H9 (cell line): Measurements from ENCODE around the gene GBP1. TPM values are rescaled to one million over a fixed set of nuclear protein-coding genes. Genes with fewer than 3 reads are reported as not detected.

Experiments
- DNase-seq: peaks from one replicate; pipeline ENCODE4 v3.0.0-alpha.2; 2017
- H2AFZ ChIP-seq: one replicate; pipeline ENCODE4 v1.6.1; 2013; ENCODE audit warnings: mild to moderate bottlenecking, low read length, control low read depth, moderate library complexity
- H2AK5ac ChIP-seq: 2 replicates; pipeline ENCODE4 v1.6.1; 2013; ENCODE audit warnings: low read length, control low read depth, mixed read lengths; ENCODE audit not compliant: insufficient read length
- H2BK120ac ChIP-seq: one replicate; pipeline ENCODE4 v1.6.1; 2013; ENCODE audit warnings: low read depth, mild to moderate bottlenecking, low read length, control low read depth, inconsistent platforms; ENCODE audit not compliant: poor library complexity, severe bottlenecking
- H2BK12ac ChIP-seq: 2 replicates; pipeline ENCODE4 v1.6.1; 2013; ENCODE audit warnings: low read length, control low read depth, mixed read lengths, low read depth; ENCODE audit not compliant: insufficient read length
- H2BK15ac ChIP-seq: 2 replicates; pipeline ENCODE4 v1.6.1; 2013; ENCODE audit warnings: low read depth, low read length, control low read depth
- H2BK20ac ChIP-seq: one replicate; pipeline ENCODE4 v1.6.1; 2013; ENCODE audit warnings: low read depth, mild to moderate bottlenecking, low read length, control low read depth, inconsistent platforms; ENCODE audit not compliant: poor library complexity, severe bottlenecking
- H2BK5ac ChIP-seq: 2 replicates; pipeline ENCODE4 v1.6.1; 2013; ENCODE audit warnings: low read length, control low read depth, mixed read lengths; ENCODE audit not compliant: insufficient read length
- H3K14ac ChIP-seq: 2 replicates; pipeline ENCODE4 v1.6.1; 2013; ENCODE audit warnings: low read length, control low read depth; ENCODE audit not compliant: insufficient read depth
- H3K18ac ChIP-seq: 2 replicates; pipeline ENCODE4 v1.6.1; 2013; ENCODE audit warnings: low read depth, mild to moderate bottlenecking, mixed read lengths, low read length, control low read depth; ENCODE audit not compliant: insufficient read length
- H3K23ac ChIP-seq: 2 replicates; pipeline ENCODE4 v1.6.1; 2013; ENCODE audit warnings: low read length, control low read depth, mixed read lengths, low read depth; ENCODE audit not compliant: insufficient read length
- H3K23me2 ChIP-seq: 2 replicates; pipeline ENCODE4 v1.6.1; 2013; ENCODE audit warnings: low read depth, mild to moderate bottlenecking, mixed read lengths, low read length, control low read depth; ENCODE audit not compliant: insufficient read length, poor library complexity, severe bottlenecking
- H3K27ac ChIP-seq: 2 replicates; pipeline ENCODE4 v1.5.1; 2013; ENCODE audit warnings: low read length, control low read depth, mixed read lengths, low read depth; ENCODE audit not compliant: insufficient read length
- H3K27me3 ChIP-seq: 2 replicates; pipeline ENCODE4 v1.6.1; 2013; ENCODE audit warnings: low read length, control low read depth, inconsistent platforms; ENCODE audit not compliant: insufficient read depth
- H3K4ac ChIP-seq: 2 replicates; pipeline ENCODE4 v1.6.1; 2013; ENCODE audit warnings: low read depth, mild to moderate bottlenecking, control low read depth, inconsistent platforms, low read length, moderate library complexity
- H3K4me1 ChIP-seq: 2 replicates; pipeline ENCODE4 v1.6.1; 2013; ENCODE audit warnings: low read length, control low read depth, inconsistent platforms; ENCODE audit not compliant: insufficient read depth
- H3K4me2 ChIP-seq: 2 replicates; pipeline ENCODE4 v1.6.1; 2013; ENCODE audit warnings: low read length, control low read depth, mixed read lengths; ENCODE audit not compliant: insufficient read length, insufficient read depth
- H3K56ac ChIP-seq: 2 replicates; pipeline ENCODE4 v1.6.1; 2013; ENCODE audit warnings: low read depth, mild to moderate bottlenecking, mixed read lengths, low read length, control low read depth; ENCODE audit not compliant: insufficient read length
- H3K79me1 ChIP-seq: 2 replicates; pipeline ENCODE4 v1.6.1; 2013; ENCODE audit warnings: low read depth, mild to moderate bottlenecking, moderate library complexity, low read length, control low read depth, inconsistent platforms; ENCODE audit not compliant: insufficient read depth, poor library complexity, severe bottlenecking
- H3K79me2 ChIP-seq: 2 replicates; pipeline ENCODE4 v1.6.1; 2013; ENCODE audit warnings: low read length, control low read depth, inconsistent platforms; ENCODE audit not compliant: insufficient read depth
- H3K9ac ChIP-seq: 2 replicates; pipeline ENCODE4 v1.6.1; 2013; ENCODE audit warnings: low read length, control low read depth, mixed read lengths; ENCODE audit not compliant: insufficient read length; ENCODE audit errors: extremely low read depth
- H3K9me3 ChIP-seq: one replicate; pipeline ENCODE4 v1.6.1; 2013; ENCODE audit warnings: low read depth, low read length, inconsistent platforms; ENCODE audit not compliant: control insufficient read depth
- H3T11ph ChIP-seq: one replicate; pipeline ENCODE4 v1.6.1; 2013; ENCODE audit warnings: mild to moderate bottlenecking, low read length, control low read depth, inconsistent platforms
- H4K20me1 ChIP-seq: one replicate; pipeline ENCODE4 v1.6.1; 2013; ENCODE audit not compliant: control insufficient read depth, insufficient read length, insufficient read depth
- H4K5ac ChIP-seq: 2 replicates; pipeline ENCODE4 v1.6.1; 2013; ENCODE audit warnings: low read depth, mild to moderate bottlenecking, mixed read lengths, low read length, control low read depth; ENCODE audit not compliant: insufficient read length
- H4K8ac ChIP-seq: replicated peaks from 2 replicates; pipeline ENCODE4 v1.6.1; 2013; ENCODE audit warnings: low read length, control low read depth, mixed read lengths, low read depth; ENCODE audit not compliant: insufficient read length
- H4K91ac ChIP-seq: 2 replicates; pipeline ENCODE4 v1.6.1; 2013; ENCODE audit warnings: low read depth, mild to moderate bottlenecking, moderate library complexity, mixed read lengths, low read length, control low read depth; ENCODE audit not compliant: insufficient read length
- H3K27ac Mint-ChIP-seq, 3 experiments: 2 replicates in 2 of 3; 3 replicates in 1 of 3; pipeline ENCODE4 v1.8.0; 2020 to 2021; ENCODE audit warnings: mixed read lengths in 3 of 3, mild to moderate bottlenecking in 1 of 3, moderate library complexity in 1 of 3
- H3K27me3 Mint-ChIP-seq: 2 replicates; pipeline ENCODE4 v1.8.0; 2021; ENCODE audit warnings: low read depth, mild to moderate bottlenecking, moderate library complexity, mixed read lengths
- H3K36me3 Mint-ChIP-seq, 3 experiments: 2 replicates in 2 of 3; 3 replicates in 1 of 3; pipeline ENCODE4 v1.8.0; 2020 to 2021; ENCODE audit warnings: low read depth in 3 of 3, mixed read lengths in 3 of 3; ENCODE audit not compliant: insufficient read depth in 1 of 3
- H3K4me1 Mint-ChIP-seq, 2 experiments: 2 replicates each; pipeline ENCODE4 v1.8.0; 2020; ENCODE audit warnings: mixed read lengths in 2 of 2
- H3K4me3 Mint-ChIP-seq, 2 experiments: 2 replicates in 1 of 2; 3 replicates in 1 of 2; pipeline ENCODE4 v1.8.0; 2020 to 2021; ENCODE audit warnings: mild to moderate bottlenecking in 2 of 2, mixed read lengths in 2 of 2, moderate library complexity in 1 of 2
- H3K9me3 Mint-ChIP-seq, 2 experiments: 2 replicates in 1 of 2; 3 replicates in 1 of 2; pipeline ENCODE4 v1.8.0; 2020; ENCODE audit warnings: mild to moderate bottlenecking in 2 of 2, mixed read lengths in 2 of 2, moderate library complexity in 1 of 2
- CTCF ChIP-seq: fragments of 200-600 bp; sonication (generic); conservative IDR thresholded peaks from 3 replicates; pipeline ENCODE4 v1.8.0; 2021; ENCODE audit warnings: antibody characterized with exemption, mild to moderate bottlenecking
- WGBS: extraction: QIAGEN DNeasy Blood & Tissue Kit; methylation state at CpG from one replicate; pipeline ENCODE4 v1.1.7; 2013; ENCODE audit warnings: missing lambda C conversion rate, low lambda C conversion rate, mixed read lengths; ENCODE audit not compliant: insufficient read length; ENCODE audit errors: extremely low coverage; 5-methylcytosine and 5-hydroxymethylcytosine counted together
- total RNA-seq: library from RNA; stranded (reverse); gene quantifications from 2 replicates; pipeline ENCODE4 v1.2.1, GENCODE V29; 2021

Gene GBP1
- total RNA-seq, 1 experiment from 2014 or later, result not detected

GRCh38 chr1:89112871-89113613, 48.0 kb upstream of the GBP1 start:
- Histone ChIP-seq H2AFZ (no peak overlapping the region), H3K79me2 (no peaks in the 10 kb centered on the region), H3K23me2 (no peaks in the 10 kb centered on the region), H2BK20ac (no peak overlapping the region), H4K5ac (no peak overlapping the region), H2BK5ac (no peak overlapping the region), H3K23ac (no peak overlapping the region), H2BK15ac (no peak overlapping the region), H4K20me1 (no peaks in the 10 kb centered on the region), H2BK120ac (no peak overlapping the region), H3K9me3 (no peaks in the 10 kb centered on the region), H3K9ac (no peak overlapping the region), H3T11ph (no peak overlapping the region), H3K79me1 (no peaks in the 10 kb centered on the region), H3K14ac (no peak overlapping the region), H3K18ac (no peak overlapping the region), H3K4ac (no peak overlapping the region), H4K8ac (no peak overlapping the region), H3K4me2 (no peak overlapping the region), H2AK5ac (no peak overlapping the region), H3K4me1 (no peaks in the 10 kb centered on the region), H2BK12ac (no peak overlapping the region), H3K27me3 (no peaks in the 10 kb centered on the region), H4K91ac (no peak overlapping the region), H3K56ac (no peak overlapping the region), H3K27ac (no peak overlapping the region)
- no peaks in the 10 kb centered on the region for H3K4me1 Mint-ChIP-seq
- no peaks in the 10 kb centered on the region for H3K9me3 Mint-ChIP-seq
- H3K27me3 Mint-ChIP-seq, result no peaks in the 10 kb centered on the region
- no peak for DNase-seq
- H3K27ac Mint-ChIP-seq, result no peak overlapping the region
- WGBS, result no CpG with 5 or more reads among the region's 5 CpGs
- no peaks in the 10 kb centered on the region for H3K36me3 Mint-ChIP-seq
- no peak for TF ChIP-seq CTCF
- no peak overlapping the region for H3K4me3 Mint-ChIP-seq
